Duodenal mucosa (tissue), 2 donors: ENCODE data around the gene ATRX.
"Not testable (repeated sequence)": the region's sequence is repeated elsewhere in the genome, so short reads cannot be mapped to it uniquely, and the experiment has no call there.

ENCODE experiments used
- H3K27ac ChIP-seq: one replicate; pipeline ENCODE4 v1.7.0; 2013; ENCODE audit warnings: low read depth, low read length
- H3K27me3 ChIP-seq, 2 donors: one replicate each; pipeline ENCODE4 v1.7.0; 2013; ENCODE audit warnings: low read length in 2 of 2, control low read depth in 1 of 2; ENCODE audit not compliant: insufficient read depth in 2 of 2, control insufficient read depth in 1 of 2
- H3K36me3 ChIP-seq, 2 donors: one replicate each; pipeline ENCODE4 v1.7.0; 2013; ENCODE audit warnings: low read length in 2 of 2, control low read depth in 1 of 2; ENCODE audit not compliant: insufficient read depth in 2 of 2, control insufficient read depth in 1 of 2
- H3K4me1 ChIP-seq, 2 donors: one replicate each; pipeline ENCODE4 v1.7.0; 2013; ENCODE audit warnings: low read length in 2 of 2, control low read depth in 1 of 2; ENCODE audit not compliant: insufficient read depth in 2 of 2, control insufficient read depth in 1 of 2
- H3K4me3 ChIP-seq, 2 donors: one replicate each; pipeline ENCODE4 v1.7.0; 2013; ENCODE audit warnings: low read length in 2 of 2, low read depth in 1 of 2
- H3K9ac ChIP-seq, 2 donors: one replicate each; pipeline ENCODE4 v1.7.0; 2013; ENCODE audit warnings: low read length in 2 of 2, low read depth in 1 of 2
- H3K9me3 ChIP-seq, 2 donors: one replicate each; pipeline ENCODE4 v1.7.0; 2013; ENCODE audit warnings: low read length in 2 of 2, control low read depth in 1 of 2; ENCODE audit not compliant: control insufficient read depth in 1 of 2

The ATRX gene

GRCh38 chrX:77527233-77528001 lies 258.6 kb downstream of the ATRX start:
- Histone ChIP-seq H3K9me3 (no peaks in the 10 kb centered on the region), H3K36me3 (no peaks in the 10 kb centered on the region), H3K9ac (no peak overlapping the region), H3K27me3 (no peaks in the 10 kb centered on the region), H3K4me3 (no peak overlapping the region), H3K27ac (no peak overlapping the region), H3K4me1 (no peaks in the 10 kb centered on the region)

DNA sequence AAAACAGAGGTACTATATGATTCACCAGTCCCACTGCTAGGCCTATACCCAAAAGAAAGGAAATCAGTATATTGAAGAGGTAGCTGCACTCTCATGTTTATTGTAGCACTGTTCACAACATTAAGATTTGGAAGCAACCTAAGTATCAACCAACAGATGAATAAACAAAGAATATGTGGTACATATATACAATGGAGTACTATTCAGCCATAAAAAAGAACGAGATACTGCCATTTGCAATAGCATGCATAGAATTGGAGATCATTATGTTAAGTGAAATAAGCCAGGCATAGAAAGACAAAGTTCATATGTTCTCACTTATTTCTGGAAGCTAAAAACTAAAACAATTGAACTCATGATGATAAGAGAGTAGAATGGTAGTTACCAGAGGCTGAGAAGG lies 266.3 kb downstream of the ATRX start:
- Histone ChIP-seq H3K9me3 (no peaks in the 10 kb centered on the region), H3K27ac (no peak overlapping the region), H3K4me1 (no peaks in the 10 kb centered on the region), H3K4me3 (no peak overlapping the region), H3K27me3 (no peaks in the 10 kb centered on the region), H3K36me3 (peaks cover 0 to 18% of the 10 kb centered on the region in 2 donors), H3K9ac (no peak overlapping the region)

DNA sequence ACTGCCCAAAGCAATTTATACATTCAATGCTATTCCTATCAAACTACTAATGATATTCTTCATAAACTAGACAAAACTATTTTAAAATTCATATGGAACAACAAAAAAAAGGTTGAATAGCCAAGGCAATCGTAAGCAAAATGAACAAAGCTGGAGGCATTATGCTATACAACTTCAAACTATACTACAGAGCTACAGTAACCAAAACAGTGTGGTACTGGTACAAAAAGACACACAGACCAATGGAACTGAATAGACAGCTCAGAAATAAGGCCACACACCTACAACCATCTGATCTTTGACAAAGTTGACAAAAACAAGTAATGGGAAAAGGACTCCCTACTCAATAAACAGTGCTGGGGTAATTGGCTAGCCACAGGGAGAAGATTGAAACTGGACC lies 271.8 kb downstream of the ATRX start:
- H3K4me1 ChIP-seq: no peaks in the 10 kb centered on the region
- H3K9me3 ChIP-seq: peaks cover 0 to 4% of the 10 kb centered on the region in 2 donors
- no peak overlapping the region for H3K27ac ChIP-seq
- no peaks in the 10 kb centered on the region for H3K27me3 ChIP-seq
- H3K4me3 ChIP-seq: no peak overlapping the region
- peaks cover 7 to 24% of the 10 kb centered on the region in 2 donors for H3K36me3 ChIP-seq
- no peak overlapping the region for H3K9ac ChIP-seq

DNA sequence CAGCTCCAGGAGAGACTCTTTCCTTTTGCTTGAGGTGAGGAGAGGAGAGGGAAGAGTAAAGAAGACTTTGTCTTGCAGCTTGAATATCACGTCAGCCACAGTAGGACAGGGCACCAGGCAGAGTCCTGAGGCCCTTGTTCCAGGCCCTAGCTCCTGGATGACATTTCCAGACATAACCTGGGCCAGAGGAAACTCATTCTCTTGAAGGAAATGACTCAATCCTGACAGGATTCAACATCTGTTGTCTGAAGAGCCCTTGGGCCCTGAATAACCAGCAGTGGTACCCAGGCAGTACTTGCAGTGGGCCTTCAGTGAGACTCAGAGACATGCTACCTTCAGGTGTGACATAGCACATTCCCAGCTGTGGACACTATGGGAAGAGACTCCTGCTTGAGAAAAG lies 276.0 kb downstream of the ATRX start:
- Histone ChIP-seq H3K4me1 (no peaks in the 10 kb centered on the region), H3K9ac (no peak overlapping the region), H3K36me3 (peaks cover 7 to 31% of the 10 kb centered on the region in 2 donors), H3K4me3 (no peak overlapping the region), H3K27ac (no peak overlapping the region), H3K9me3 (peaks cover 0 to 4% of the 10 kb centered on the region in 2 donors), H3K27me3 (no peaks in the 10 kb centered on the region)

DNA sequence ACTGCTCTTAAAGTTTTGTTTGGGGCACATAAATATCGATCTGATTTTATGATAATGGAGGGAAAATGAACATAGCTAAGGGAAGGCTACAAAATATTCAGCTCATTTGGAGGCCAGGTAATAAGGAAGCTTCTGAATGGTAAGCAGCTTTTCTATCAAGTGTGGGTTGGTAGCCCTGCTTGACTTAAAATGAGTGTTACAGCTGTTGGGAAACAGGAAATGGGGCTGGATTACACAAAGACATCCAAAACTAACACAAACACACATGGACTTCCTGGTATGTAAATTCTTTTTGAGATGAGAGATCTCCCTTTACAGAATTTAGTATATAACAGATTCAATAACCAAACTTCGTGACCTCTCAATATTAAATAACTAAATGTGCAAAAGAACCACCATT lies 280.8 kb downstream of the ATRX start:
- H3K27me3 ChIP-seq: no peaks in the 10 kb centered on the region
- no peak overlapping the region for H3K27ac ChIP-seq
- H3K36me3 ChIP-seq: peaks cover 3 to 22% of the 10 kb centered on the region in 2 donors
- H3K9me3 ChIP-seq: no peaks in the 10 kb centered on the region
- no peak overlapping the region for H3K4me3 ChIP-seq
- no peaks in the 10 kb centered on the region for H3K4me1 ChIP-seq
- no peak overlapping the region for H3K9ac ChIP-seq

GRCh38 chrX:77502951-77503525 lies 283.0 kb downstream of the ATRX start:
- Histone ChIP-seq H3K4me1 (no peaks in the 10 kb centered on the region), H3K9me3 (no peaks in the 10 kb centered on the region), H3K36me3 (peaks cover 0 to 5% of the 10 kb centered on the region in 2 donors), H3K4me3 (no peak overlapping the region), H3K27me3 (no peaks in the 10 kb centered on the region), H3K27ac (no peak overlapping the region), H3K9ac (no peak overlapping the region)

- H3K27ac ChIP-seq, H3K27me3 ChIP-seq, H3K36me3 ChIP-seq, H3K4me3 ChIP-seq, H3K4me1 ChIP-seq, H3K9me3 ChIP-seq, H3K9ac ChIP-seq: not testable (repeated sequence)
Measured at GRCh38 chrX:77500164-77500563, 285.9 kb downstream of the ATRX start.

DNA sequence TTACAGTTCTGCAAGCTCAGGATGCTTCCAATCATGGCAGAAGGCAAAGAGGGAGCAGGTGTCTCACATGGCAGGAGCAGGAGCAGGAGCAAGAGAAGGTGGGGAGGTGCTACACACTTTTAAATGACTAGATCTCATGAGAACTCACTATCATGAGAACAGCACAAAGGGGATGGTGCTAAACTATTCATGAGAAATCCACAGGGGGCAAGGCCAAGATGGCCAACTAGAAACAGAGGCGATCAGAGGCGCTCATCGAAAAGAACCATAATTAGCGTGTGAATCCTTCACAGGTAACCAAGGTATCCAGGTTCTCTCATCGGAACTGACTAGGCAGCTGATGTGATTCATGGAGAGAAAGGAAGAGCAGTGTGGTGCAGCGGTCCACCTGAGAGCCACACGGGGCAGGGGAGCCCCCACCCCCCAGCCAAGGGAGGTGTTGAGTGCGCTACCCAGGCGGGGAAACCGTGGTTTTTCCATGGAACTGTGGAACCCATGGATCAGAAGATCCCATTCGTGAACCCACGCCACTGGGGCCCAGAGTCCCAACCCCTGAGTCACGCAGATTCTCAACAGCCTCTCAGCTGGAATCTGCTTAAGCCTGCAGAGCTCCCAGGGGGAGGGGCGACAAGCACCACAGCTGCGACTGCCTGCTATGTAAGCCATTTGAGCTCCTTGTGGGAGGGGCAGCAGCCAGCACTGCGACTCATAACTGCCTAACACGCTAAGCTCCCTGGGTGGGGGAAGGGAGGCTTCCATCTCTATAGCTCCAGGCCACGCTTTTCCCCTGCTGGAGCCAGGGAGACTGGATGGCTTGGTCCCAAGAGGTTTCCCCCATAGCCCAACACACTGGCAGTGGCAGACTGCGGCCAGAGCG lies 292.1 kb downstream of the ATRX start:
- Histone ChIP-seq H3K9me3 (no peaks in the 10 kb centered on the region), H3K27ac (no peak overlapping the region), H3K27me3 (no peaks in the 10 kb centered on the region), H3K4me1 (no peaks in the 10 kb centered on the region), H3K9ac (no peak overlapping the region), H3K36me3 (no peaks in the 10 kb centered on the region), H3K4me3 (no peak overlapping the region)

DNA sequence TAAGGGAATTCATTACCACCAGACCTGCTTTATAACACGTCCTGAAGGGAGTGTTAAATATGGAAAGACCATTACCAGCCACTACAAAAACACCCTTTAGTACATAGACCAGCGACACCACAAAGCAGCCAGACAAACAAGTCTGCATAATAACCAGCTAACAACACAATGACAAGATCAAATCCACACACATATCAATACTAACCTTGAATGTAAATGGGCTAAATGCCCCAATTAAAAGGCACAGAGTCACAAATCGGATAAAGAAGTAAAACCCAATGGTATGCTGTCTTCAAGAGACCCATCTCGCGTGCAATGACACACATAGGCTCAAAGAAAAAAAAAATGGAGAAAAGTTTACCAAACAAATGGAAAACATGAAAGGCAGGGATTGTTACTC lies 302.0 kb downstream of the ATRX start:
- H3K27ac ChIP-seq: no peak overlapping the region
- H3K4me3 ChIP-seq: no peak overlapping the region
- no peaks in the 10 kb centered on the region for H3K4me1 ChIP-seq
- H3K9me3 ChIP-seq: no peaks in the 10 kb centered on the region
- no peaks in the 10 kb centered on the region for H3K36me3 ChIP-seq
- H3K27me3 ChIP-seq: no peaks in the 10 kb centered on the region
- no peak overlapping the region for H3K9ac ChIP-seq

DNA sequence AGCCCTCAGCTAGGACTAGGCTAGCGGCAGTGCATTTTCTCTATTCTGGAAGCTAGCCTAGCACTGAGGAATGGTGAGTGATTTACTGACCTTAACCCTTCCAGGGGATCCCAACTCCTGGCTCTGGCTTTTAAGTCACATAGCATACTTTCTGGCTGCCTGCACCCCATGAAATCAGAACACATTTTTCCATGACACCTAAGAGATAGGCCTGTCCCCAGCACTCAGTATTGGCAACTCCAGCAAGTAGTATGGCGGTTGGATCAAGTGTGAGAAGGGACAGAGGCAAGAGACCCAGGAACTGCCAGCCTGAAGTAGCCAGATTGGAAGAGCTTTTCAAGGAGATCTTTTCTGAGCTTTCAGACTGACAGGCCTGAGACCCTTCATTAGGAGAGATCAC lies 330.6 kb downstream of the ATRX start:
- H3K27ac ChIP-seq: no peak overlapping the region
- no peak overlapping the region for H3K4me3 ChIP-seq
- no peaks in the 10 kb centered on the region for H3K27me3 ChIP-seq
- H3K36me3 ChIP-seq: no peaks in the 10 kb centered on the region
- no peaks in the 10 kb centered on the region for H3K9me3 ChIP-seq
- no peaks in the 10 kb centered on the region for H3K4me1 ChIP-seq
- H3K9ac ChIP-seq: no peak overlapping the region
